GM23338 (cell line): ENCODE results near the gene RNF130. TPM values are rescaled to one million over a fixed set of nuclear protein-coding genes. Genes with fewer than 3 reads are reported as not detected.

Source experiments
- ATAC-seq: fragments of 200-7000 bp; cut with Tn5 transposase; 3 replicates; pipeline ENCODE4 v1.9.1; 2020
- DNase-seq: peaks from one replicate; pipeline ENCODE4 v3.0.0-alpha.2; 2015; ENCODE audit warnings: low spot score
- H2AFZ ChIP-seq: fragments of 200-600 bp; sonication (generic); 2 replicates; pipeline ENCODE4 v1.8.0; 2016; ENCODE audit warnings: antibody characterized with exemption, mild to moderate bottlenecking, moderate library complexity
- H3F3A ChIP-seq: fragments of 200-600 bp; sonication (generic); replicated peaks from 2 replicates; pipeline ENCODE4 v1.8.0; 2017; ENCODE audit warnings: antibody characterized with exemption, mixed run types, low read depth
- H3K27ac ChIP-seq: fragments of 200-600 bp; sonication (generic); 2 replicates; pipeline ENCODE4 v1.6.1; 2016; ENCODE audit warnings: low read depth
- H3K27me3 ChIP-seq: fragments of 200-600 bp; sonication (generic); 2 replicates; pipeline ENCODE4 v1.8.0; 2016; ENCODE audit warnings: mild to moderate bottlenecking, mixed run types, moderate library complexity; ENCODE audit not compliant: insufficient read depth
- H3K36me3 ChIP-seq: fragments of 200-600 bp; sonication (generic); 2 replicates; pipeline ENCODE4 v1.8.0; 2016; ENCODE audit warnings: mild to moderate bottlenecking; ENCODE audit not compliant: insufficient read depth
- H3K4me1 ChIP-seq: fragments of 200-600 bp; sonication (generic); 2 replicates; pipeline ENCODE4 v1.8.0; 2016; ENCODE audit warnings: mild to moderate bottlenecking, moderate library complexity; ENCODE audit not compliant: insufficient read depth
- H3K4me2 ChIP-seq: fragments of 200-600 bp; sonication (generic); 2 replicates; pipeline ENCODE4 v1.7.1; 2017; ENCODE audit warnings: mixed run types
- H3K4me3 ChIP-seq: fragments of 200-600 bp; sonication (generic); 2 replicates; pipeline ENCODE4 v1.6.1; 2016; ENCODE audit warnings: mixed run types
- H3K79me2 ChIP-seq: fragments of 200-600 bp; sonication (generic); replicated peaks from 2 replicates; pipeline ENCODE4 v1.8.0; 2017; ENCODE audit warnings: mild to moderate bottlenecking; ENCODE audit not compliant: insufficient read depth
- H3K9me2 ChIP-seq: fragments of 200-600 bp; sonication (generic); 2 replicates; pipeline ENCODE4 v1.8.0; 2017; ENCODE audit not compliant: insufficient read depth
- H4K20me1 ChIP-seq: fragments of 200-600 bp; sonication (generic); replicated peaks from 2 replicates; pipeline ENCODE4 v1.8.0; 2017; ENCODE audit warnings: mild to moderate bottlenecking; ENCODE audit not compliant: insufficient read depth
- H3K27ac Mint-ChIP-seq: 2 replicates; pipeline ENCODE4 v1.8.0; 2020; ENCODE audit warnings: inconsistent platforms, mild to moderate bottlenecking, moderate library complexity, mixed read lengths
- H3K27me3 Mint-ChIP-seq: 3 replicates; pipeline ENCODE4 v1.8.0; 2022; ENCODE audit warnings: low read depth, mild to moderate bottlenecking, moderate library complexity, mixed read lengths, inconsistent platforms; ENCODE audit not compliant: insufficient read depth, poor library complexity
- H3K36me3 Mint-ChIP-seq: 3 replicates; pipeline ENCODE4 v1.8.0; 2021; ENCODE audit warnings: low read depth, mild to moderate bottlenecking, inconsistent platforms, moderate library complexity, mixed read lengths
- H3K4me1 Mint-ChIP-seq: 3 replicates; pipeline ENCODE4 v1.8.0; 2020; ENCODE audit warnings: mild to moderate bottlenecking, inconsistent platforms, mixed read lengths
- H3K4me3 Mint-ChIP-seq: 3 replicates; pipeline ENCODE4 v1.8.0; 2021; ENCODE audit warnings: moderate library complexity, mild to moderate bottlenecking, inconsistent platforms, mixed read lengths
- H3K9me3 Mint-ChIP-seq: 3 replicates; pipeline ENCODE4 v1.8.0; 2020; ENCODE audit warnings: moderate library complexity, mild to moderate bottlenecking, inconsistent platforms, mixed read lengths
- CREB1 ChIP-seq: fragments of 250-450 bp; sonication (Bioruptor Pico); IDR thresholded peaks from 2 replicates; pipeline ENCODE4 v1.5.0; 2020; ENCODE audit warnings: low read depth, mild to moderate bottlenecking, moderate library complexity
- EZH2phosphoT487 ChIP-seq: fragments of 200-600 bp; sonication (generic); IDR thresholded peaks from one replicate; pipeline ENCODE4 v1.8.1; 2018; ENCODE audit warnings: antibody characterized with exemption; ENCODE audit not compliant: unreplicated experiment
- JUNB ChIP-seq: IDR thresholded peaks from one replicate; pipeline ENCODE4 v1.6.1; 2016; ENCODE audit warnings: antibody characterized with exemption; ENCODE audit not compliant: unreplicated experiment
- NANOG ChIP-seq: IDR thresholded peaks from 2 replicates; pipeline ENCODE4 v1.6.1; 2016; ENCODE audit warnings: antibody characterized with exemption, borderline replicate concordance
- POLR2AphosphoS5 ChIP-seq: IDR thresholded peaks from 2 replicates; pipeline ENCODE4 v1.6.1; 2016; ENCODE audit warnings: antibody characterized with exemption, low read depth
- ZNF331 ChIP-seq: fragments of 250-450 bp; sonication (Bioruptor Pico); IDR thresholded peaks from 2 replicates; pipeline ENCODE4 v1.5.0; 2020; ENCODE audit warnings: low read depth, mild to moderate bottlenecking, moderate library complexity
- polyA plus RNA-seq: library from polyadenylated mRNA; unstranded; fragments of >200 nt; fragmentation: Nextera tagmentation; extraction: Ambion mirVana; gene quantifications from 2 replicates; pipeline ENCODE4 v1.2.1, GENCODE V29; 2016
- total RNA-seq: library from RNA; depleted of rRNA; stranded (reverse); fragments of >200 nt; shearing (Covaris generic); gene quantifications from 2 replicates; pipeline ENCODE4 v1.2.3, GENCODE V29; 2014
- TF ChIP-seq, protein P1 (sequence below): fragments of 250-450 bp; sonication (Bioruptor Pico); IDR thresholded peaks from 2 replicates; pipeline ENCODE4 v1.5.0; 2020; ENCODE audit warnings: mild to moderate bottlenecking, moderate library complexity
- TF ChIP-seq, protein P2 (sequence below): IDR thresholded peaks from one replicate; pipeline ENCODE4 v1.6.1; 2018; ENCODE audit warnings: antibody characterized with exemption; ENCODE audit not compliant: unreplicated experiment

The RNF130 gene
- total and polyA plus RNA-seq, 2 experiments from 2014 or later = 60.1 to 97.3 TPM

DNA sequence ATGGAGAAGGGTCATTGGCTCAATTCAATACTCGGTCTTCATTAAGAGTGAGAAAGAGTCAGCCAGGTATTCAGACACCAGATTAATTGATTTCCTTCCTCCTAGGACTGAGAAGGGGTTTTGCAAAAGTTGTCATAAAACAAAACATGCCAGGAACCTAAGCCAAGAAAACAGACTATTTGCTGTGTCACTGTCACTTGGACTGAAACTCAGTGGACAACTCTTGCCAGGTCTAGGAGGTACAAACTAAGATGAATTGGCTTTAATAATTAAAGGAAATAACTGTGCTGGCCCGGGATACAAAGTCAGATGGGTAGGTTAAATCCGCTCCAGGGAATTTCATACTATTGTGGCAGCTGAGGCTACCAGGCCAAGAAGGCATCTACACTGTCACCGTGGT lies 92.8 kb downstream of the RNF130 start:
- Histone ChIP-seq H3K27ac (no peak overlapping the region), H3K79me2 (no peaks in the 10 kb centered on the region), H3K27me3 (no peaks in the 10 kb centered on the region), H4K20me1 (peaks cover 7% of the 10 kb centered on the region), H3K9me2 (no peaks in the 10 kb centered on the region), H3F3A (peaks cover 6% of the 10 kb centered on the region; the same call in 1 of the 2 replicates), H3K4me3 (no peak overlapping the region), H3K4me2 (no peak overlapping the region), H3K4me1 (no peaks in the 10 kb centered on the region), H2AFZ (no peak overlapping the region), H3K36me3 (peaks cover 11% of the 10 kb centered on the region)
- DNase-seq = no peak
- H3K4me1 Mint-ChIP-seq = peaks cover 10% of the 10 kb centered on the region
- H3K4me3 Mint-ChIP-seq = no peak overlapping the region
- H3K27ac Mint-ChIP-seq = no peak overlapping the region
- H3K9me3 Mint-ChIP-seq = no peaks in the 10 kb centered on the region
- peaks cover 3% of the 10 kb centered on the region for H3K27me3 Mint-ChIP-seq
- ATAC-seq = no peak
- H3K36me3 Mint-ChIP-seq = peaks cover 45% of the 10 kb centered on the region
- TF ChIP-seq, protein P1, sequence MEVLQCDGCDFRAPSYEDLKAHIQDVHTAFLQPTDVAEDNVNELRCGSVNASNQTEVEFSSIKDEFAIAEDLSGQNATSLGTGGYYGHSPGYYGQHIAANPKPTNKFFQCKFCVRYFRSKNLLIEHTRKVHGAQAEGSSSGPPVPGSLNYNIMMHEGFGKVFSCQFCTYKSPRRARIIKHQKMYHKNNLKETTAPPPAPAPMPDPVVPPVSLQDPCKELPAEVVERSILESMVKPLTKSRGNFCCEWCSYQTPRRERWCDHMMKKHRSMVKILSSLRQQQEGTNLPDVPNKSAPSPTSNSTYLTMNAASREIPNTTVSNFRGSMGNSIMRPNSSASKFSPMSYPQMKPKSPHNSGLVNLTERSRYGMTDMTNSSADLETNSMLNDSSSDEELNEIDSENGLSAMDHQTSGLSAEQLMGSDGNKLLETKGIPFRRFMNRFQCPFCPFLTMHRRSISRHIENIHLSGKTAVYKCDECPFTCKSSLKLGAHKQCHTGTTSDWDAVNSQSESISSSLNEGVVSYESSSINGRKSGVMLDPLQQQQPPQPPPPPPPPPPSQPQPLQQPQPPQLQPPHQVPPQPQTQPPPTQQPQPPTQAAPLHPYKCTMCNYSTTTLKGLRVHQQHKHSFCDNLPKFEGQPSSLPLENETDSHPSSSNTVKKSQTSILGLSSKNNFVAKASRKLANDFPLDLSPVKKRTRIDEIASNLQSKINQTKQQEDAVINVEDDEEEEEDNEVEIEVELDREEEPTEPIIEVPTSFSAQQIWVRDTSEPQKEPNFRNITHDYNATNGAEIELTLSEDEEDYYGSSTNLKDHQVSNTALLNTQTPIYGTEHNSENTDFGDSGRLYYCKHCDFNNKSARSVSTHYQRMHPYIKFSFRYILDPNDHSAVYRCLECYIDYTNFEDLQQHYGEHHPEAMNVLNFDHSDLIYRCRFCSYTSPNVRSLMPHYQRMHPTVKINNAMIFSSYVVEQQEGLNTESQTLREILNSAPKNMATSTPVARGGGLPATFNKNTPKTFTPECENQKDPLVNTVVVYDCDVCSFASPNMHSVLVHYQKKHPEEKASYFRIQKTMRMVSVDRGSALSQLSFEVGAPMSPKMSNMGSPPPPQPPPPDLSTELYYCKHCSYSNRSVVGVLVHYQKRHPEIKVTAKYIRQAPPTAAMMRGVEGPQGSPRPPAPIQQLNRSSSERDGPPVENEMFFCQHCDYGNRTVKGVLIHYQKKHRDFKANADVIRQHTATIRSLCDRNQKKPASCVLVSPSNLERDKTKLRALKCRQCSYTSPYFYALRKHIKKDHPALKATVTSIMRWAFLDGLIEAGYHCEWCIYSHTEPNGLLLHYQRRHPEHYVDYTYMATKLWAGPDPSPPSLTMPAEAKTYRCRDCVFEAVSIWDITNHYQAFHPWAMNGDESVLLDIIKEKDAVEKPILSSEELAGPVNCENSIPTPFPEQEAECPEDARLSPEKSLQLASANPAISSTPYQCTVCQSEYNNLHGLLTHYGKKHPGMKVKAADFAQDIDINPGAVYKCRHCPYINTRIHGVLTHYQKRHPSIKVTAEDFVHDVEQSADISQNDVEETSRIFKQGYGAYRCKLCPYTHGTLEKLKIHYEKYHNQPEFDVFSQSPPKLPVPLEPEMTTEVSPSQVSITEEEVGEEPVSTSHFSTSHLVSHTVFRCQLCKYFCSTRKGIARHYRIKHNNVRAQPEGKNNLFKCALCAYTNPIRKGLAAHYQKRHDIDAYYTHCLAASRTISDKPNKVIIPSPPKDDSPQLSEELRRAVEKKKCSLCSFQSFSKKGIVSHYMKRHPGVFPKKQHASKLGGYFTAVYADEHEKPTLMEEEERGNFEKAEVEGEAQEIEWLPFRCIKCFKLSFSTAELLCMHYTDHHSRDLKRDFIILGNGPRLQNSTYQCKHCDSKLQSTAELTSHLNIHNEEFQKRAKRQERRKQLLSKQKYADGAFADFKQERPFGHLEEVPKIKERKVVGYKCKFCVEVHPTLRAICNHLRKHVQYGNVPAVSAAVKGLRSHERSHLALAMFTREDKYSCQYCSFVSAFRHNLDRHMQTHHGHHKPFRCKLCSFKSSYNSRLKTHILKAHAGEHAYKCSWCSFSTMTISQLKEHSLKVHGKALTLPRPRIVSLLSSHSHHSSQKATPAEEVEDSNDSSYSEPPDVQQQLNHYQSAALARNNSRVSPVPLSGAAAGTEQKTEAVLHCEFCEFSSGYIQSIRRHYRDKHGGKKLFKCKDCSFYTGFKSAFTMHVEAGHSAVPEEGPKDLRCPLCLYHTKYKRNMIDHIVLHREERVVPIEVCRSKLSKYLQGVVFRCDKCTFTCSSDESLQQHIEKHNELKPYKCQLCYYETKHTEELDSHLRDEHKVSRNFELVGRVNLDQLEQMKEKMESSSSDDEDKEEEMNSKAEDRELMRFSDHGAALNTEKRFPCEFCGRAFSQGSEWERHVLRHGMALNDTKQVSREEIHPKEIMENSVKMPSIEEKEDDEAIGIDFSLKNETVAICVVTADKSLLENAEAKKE = no peak
- TF ChIP-seq EZH2phosphoT487 (no peak), POLR2AphosphoS5 (no peak), NANOG (no peak), CREB1 (CRISPR knock-in tag) (no peak), ZNF331 (CRISPR knock-in tag) (no peak), JUNB (no peak)
- TF ChIP-seq, protein P2, sequence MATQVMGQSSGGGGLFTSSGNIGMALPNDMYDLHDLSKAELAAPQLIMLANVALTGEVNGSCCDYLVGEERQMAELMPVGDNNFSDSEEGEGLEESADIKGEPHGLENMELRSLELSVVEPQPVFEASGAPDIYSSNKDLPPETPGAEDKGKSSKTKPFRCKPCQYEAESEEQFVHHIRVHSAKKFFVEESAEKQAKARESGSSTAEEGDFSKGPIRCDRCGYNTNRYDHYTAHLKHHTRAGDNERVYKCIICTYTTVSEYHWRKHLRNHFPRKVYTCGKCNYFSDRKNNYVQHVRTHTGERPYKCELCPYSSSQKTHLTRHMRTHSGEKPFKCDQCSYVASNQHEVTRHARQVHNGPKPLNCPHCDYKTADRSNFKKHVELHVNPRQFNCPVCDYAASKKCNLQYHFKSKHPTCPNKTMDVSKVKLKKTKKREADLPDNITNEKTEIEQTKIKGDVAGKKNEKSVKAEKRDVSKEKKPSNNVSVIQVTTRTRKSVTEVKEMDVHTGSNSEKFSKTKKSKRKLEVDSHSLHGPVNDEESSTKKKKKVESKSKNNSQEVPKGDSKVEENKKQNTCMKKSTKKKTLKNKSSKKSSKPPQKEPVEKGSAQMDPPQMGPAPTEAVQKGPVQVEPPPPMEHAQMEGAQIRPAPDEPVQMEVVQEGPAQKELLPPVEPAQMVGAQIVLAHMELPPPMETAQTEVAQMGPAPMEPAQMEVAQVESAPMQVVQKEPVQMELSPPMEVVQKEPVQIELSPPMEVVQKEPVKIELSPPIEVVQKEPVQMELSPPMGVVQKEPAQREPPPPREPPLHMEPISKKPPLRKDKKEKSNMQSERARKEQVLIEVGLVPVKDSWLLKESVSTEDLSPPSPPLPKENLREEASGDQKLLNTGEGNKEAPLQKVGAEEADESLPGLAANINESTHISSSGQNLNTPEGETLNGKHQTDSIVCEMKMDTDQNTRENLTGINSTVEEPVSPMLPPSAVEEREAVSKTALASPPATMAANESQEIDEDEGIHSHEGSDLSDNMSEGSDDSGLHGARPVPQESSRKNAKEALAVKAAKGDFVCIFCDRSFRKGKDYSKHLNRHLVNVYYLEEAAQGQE = no peak
